Stomach (tissue), 4 donors: ENCODE data around the gene GRIK5.

Source experiments
- EP300 ChIP-seq: sonication (generic); formaldehyde crosslinking; IDR thresholded peaks from one replicate; pipeline ENCODE4 v1.6.1; 2017; ENCODE audit warnings: antibody characterized with exemption
- POLR2AphosphoS5 ChIP-seq, 3 donors: sonication (generic); formaldehyde crosslinking; IDR thresholded peaks; one replicate each; pipeline ENCODE4 v1.6.1; 2016; ENCODE audit warnings: antibody characterized with exemption in 3 of 3
- TF ChIP-seq, protein P1 (sequence below), 7 experiments: fragments of 450-650 bp in 4 of 7; fragments of 200-600 bp in 3 of 7; sonication (generic) in 3 of 7; IDR thresholded peaks; one replicate each; pipeline ENCODE4 v1.5.1; 2016 to 2019; ENCODE audit warnings: antibody characterized with exemption in 7 of 7, control low read depth in 2 of 7, mild to moderate bottlenecking in 1 of 7

DNA sequence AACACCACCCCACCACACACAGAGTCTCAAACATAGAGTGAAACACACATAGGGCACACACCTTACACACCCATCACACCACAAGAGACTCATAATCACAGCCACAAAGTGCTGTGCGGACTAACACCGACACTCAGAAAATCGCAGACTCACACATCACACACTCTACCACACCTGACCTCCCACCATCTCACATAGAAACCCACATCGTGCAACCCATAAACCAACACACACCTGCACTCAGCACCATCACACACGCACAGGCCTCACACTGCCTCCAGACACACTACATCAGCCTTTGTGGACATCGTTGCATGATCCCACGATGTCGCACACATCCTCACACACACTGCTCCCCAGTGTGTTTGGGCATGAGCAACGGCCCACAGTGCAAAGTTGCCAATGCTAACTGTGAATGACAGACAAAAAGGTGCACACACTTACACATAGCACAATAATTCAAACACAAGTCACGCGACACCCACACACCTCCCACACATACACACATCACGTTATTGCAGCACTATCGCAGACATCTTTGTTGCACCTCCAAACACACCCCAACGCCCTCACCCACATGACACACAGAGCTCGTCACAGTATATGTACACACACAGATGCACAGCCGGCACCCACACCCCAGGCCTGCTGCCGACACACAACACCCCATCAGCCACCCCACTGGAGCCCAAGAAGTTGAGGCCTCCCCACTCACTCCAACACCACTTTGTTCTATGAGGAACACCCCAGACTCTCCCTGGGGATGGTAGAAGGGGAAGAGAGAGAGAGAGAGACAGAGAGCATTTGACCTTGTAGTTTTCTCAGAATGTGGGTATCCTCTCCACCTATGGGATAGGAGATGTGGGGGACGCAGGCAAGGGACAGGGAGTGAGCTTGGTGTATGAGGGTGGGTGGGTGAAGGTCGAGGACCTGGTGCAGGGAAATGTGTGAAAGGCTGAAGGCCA, 74.7 kb downstream of the GRIK5 start:
- TF ChIP-seq, protein P1, sequence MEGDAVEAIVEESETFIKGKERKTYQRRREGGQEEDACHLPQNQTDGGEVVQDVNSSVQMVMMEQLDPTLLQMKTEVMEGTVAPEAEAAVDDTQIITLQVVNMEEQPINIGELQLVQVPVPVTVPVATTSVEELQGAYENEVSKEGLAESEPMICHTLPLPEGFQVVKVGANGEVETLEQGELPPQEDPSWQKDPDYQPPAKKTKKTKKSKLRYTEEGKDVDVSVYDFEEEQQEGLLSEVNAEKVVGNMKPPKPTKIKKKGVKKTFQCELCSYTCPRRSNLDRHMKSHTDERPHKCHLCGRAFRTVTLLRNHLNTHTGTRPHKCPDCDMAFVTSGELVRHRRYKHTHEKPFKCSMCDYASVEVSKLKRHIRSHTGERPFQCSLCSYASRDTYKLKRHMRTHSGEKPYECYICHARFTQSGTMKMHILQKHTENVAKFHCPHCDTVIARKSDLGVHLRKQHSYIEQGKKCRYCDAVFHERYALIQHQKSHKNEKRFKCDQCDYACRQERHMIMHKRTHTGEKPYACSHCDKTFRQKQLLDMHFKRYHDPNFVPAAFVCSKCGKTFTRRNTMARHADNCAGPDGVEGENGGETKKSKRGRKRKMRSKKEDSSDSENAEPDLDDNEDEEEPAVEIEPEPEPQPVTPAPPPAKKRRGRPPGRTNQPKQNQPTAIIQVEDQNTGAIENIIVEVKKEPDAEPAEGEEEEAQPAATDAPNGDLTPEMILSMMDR (IDR thresholded peaks at IDR 0.05), result no peak
- TF ChIP-seq POLR2AphosphoS5 (IDR thresholded peaks at IDR 0.05) (no peak), EP300 (no peak)
